Effector memory CD8-positive, alpha-beta T cell (primary cell): ENCODE data around the gene NCAN.

Experiments
- ATAC-seq: fragments of 150-1000 bp; cut with Tn5 transposase; replicated peaks from 2 replicates; pipeline ENCODE4 v1.10.0; 2021; ENCODE audit warnings: mild to moderate bottlenecking, moderate library complexity
- DNase-seq, 3 experiments: peaks; one replicate each; pipeline ENCODE4 v3.0.0; 2021
- H3K27ac Mint-ChIP-seq, 2 donors: one replicate each; pipeline ENCODE4 v1.8.0; 2022; ENCODE audit warnings: mild to moderate bottlenecking in 2 of 2, mixed read lengths in 2 of 2, moderate library complexity in 2 of 2
- H3K27me3 Mint-ChIP-seq, 2 donors: one replicate each; pipeline ENCODE4 v1.8.0; 2022; ENCODE audit warnings: mixed read lengths in 2 of 2
- H3K36me3 Mint-ChIP-seq: one replicate; pipeline ENCODE4 v1.8.0; 2022; ENCODE audit warnings: mild to moderate bottlenecking, moderate library complexity, mixed read lengths; ENCODE audit not compliant: insufficient read depth
- H3K4me1 Mint-ChIP-seq, 2 donors: one replicate each; pipeline ENCODE4 v1.8.0; 2022; ENCODE audit warnings: low read depth in 2 of 2, mixed read lengths in 2 of 2
- H3K4me3 Mint-ChIP-seq, 2 donors: one replicate each; pipeline ENCODE4 v1.8.0; 2022; ENCODE audit warnings: mild to moderate bottlenecking in 2 of 2, mixed read lengths in 2 of 2, moderate library complexity in 2 of 2
- H3K9me3 Mint-ChIP-seq, 2 donors: one replicate each; pipeline ENCODE4 v1.8.0; 2022; ENCODE audit warnings: mixed read lengths in 2 of 2

Gene NCAN

DNA sequence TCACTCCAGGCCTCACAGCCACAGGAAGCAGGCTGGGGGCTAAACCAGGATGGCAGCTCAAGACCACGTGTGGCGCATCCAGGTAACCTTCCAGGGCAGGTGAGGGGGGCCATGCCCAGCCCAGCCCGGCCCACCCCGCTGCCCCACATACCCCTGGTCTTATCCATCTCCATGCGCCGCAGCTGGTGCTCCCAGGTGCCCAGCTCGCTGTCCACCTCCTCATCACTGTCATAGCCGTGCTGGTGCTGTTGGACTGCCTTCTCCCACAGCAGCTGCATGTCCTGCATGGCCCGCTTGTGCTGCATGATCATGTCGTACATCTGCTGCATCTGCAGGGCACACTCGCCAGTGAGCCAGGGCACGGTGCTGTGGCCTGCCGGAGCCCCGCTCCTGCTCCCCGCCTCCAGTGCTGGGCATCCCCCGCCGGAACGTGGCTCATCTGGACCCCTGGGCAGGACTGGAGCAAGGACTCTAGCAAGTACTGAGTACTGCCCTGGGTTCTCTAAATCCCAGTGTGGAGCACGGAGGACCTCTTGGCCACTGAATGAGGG is 67.4 kb downstream of the NCAN start:
- Mint-ChIP-seq H3K9me3 (no peaks in the 10 kb centered on the region), H3K27me3 (peaks cover 0 to 3% of the 10 kb centered on the region in 2 donors), H3K36me3 (peaks cover 50% of the 10 kb centered on the region), H3K4me1 (peaks cover 0 to 1% of the 10 kb centered on the region in 2 donors), H3K27ac (no peak overlapping the region), H3K4me3 (no peak overlapping the region)
- no peak for ATAC-seq
- no peak for DNase-seq

DNA sequence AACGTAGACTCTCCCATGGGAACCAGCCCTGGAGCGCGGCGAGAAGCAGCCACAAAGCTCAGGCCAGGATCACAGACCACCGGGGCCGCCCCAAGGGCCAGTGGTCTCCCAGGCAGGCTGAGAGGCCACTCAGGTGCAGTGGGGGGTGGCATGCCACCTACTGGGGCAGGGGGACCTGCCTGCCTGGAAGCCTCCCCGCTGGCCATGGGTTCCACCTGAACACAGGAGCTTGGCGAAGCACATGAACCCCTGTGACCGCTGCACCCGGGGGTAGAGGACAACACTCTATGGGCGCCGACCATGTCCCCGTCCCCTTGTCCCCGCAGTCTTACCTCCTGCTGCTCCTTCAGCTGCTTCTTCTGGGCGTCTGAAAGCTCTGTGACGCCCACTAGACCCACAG is 68.1 kb downstream of the NCAN start:
- ATAC-seq = no peak
- no peaks in the 10 kb centered on the region for H3K9me3 Mint-ChIP-seq
- H3K4me3 Mint-ChIP-seq = no peak overlapping the region
- no peak overlapping the region for H3K27ac Mint-ChIP-seq
- no peak for DNase-seq
- H3K27me3 Mint-ChIP-seq = no peaks in the 10 kb centered on the region
- no peaks in the 10 kb centered on the region for H3K4me1 Mint-ChIP-seq
- H3K36me3 Mint-ChIP-seq = peaks cover 53% of the 10 kb centered on the region

DNA sequence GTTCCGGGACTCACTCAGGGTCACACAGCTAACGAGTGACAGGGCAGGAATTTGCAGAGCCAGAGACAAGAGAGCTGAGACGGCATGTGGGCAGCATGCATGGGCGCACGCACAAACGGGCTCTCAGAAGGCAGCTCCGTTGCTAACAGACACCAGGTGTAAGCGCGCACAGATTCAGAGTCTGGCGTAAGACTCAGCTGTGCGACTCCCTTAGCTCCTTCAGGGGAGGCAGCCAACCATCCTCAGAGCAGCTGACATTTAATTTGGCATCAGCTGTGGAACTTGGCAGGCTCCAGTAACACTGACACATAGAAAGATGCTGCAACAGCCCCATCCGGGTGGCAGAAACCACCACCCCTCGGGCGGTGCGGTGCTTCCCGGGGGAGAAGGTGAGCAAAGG is 68.8 kb downstream of the NCAN start:
- no peaks in the 10 kb centered on the region for H3K4me1 Mint-ChIP-seq
- DNase-seq (no peak), ATAC-seq (no peak)
- H3K27me3 Mint-ChIP-seq = no peaks in the 10 kb centered on the region
- H3K36me3 Mint-ChIP-seq = peaks cover 52% of the 10 kb centered on the region
- no peak overlapping the region for H3K27ac Mint-ChIP-seq
- H3K9me3 Mint-ChIP-seq = no peaks in the 10 kb centered on the region
- H3K4me3 Mint-ChIP-seq = no peak overlapping the region

DNA sequence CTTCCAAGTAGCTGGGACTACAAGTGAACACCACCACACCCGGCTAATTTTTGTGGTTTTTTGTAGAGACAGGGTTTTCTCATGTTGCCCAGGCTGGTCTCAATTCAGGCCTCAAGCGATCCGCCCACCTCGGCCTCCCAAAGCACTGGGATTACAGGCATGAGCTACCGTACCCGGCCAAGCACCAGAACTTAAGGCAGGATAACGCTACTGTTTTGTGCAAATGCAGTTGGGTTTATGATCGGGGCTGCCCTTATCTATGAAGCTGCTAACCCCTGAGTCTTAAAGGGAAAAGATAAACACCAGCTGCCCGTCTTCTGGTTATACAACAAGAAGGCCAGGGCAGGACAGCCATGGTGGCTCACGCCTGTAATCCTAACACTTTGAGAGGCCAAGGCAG is 73.9 kb downstream of the NCAN start:
- peaks cover 62% of the 10 kb centered on the region for H3K36me3 Mint-ChIP-seq
- no peak overlapping the region for H3K4me3 Mint-ChIP-seq
- no peak for ATAC-seq

DNA sequence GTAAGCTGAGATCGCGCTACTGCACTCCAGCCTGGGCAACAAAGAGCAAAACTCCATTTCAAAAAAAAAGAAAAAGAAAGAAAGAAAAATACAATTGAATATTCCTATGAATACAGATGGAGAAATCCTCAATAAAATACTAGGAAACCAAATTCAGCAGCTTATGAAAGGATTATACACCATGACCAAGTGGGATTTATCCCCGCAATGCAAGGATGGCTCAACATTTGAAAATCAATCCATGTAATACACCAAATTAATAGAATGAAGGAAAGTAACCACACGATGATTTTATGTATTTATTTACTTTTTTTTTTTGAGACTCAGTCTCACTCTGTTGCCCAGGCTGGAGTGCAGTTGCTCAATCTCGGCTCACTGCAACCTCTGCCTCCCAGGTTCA is 80.8 kb downstream of the NCAN start:
- no peak for DNase-seq

More for the DNA sequence above, 73.9 kb downstream of the NCAN start:
- Mint-ChIP-seq H3K9me3 (no peaks in the 10 kb centered on the region), H3K27me3 (no peaks in the 10 kb centered on the region), H3K4me1 (no peaks in the 10 kb centered on the region), H3K27ac (peak overlapping the region in 1 of 2 donors; percentile 78)
- DNase-seq = no peak

DNA sequence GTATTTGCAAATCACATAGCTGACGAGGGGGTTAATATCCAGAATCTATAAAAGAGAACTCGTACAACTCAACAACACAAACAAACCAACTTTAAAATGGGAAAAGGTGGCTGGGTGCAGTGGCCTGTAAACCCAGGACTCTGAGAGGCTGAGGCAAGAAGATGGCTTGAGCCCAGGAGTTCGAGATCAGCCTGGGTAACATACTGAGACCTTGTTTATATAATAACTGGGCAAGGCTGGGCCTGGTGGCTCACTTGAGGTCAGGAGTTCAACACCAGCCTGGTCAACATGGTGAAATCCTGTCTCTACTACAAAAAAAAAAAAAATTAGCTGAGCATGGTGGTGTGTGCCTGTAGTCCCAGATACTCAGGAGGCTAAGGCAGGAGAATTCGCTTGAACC is 83.2 kb downstream of the NCAN start:
- Mint-ChIP-seq H3K4me3 (no peak overlapping the region), H3K36me3 (peaks cover 72% of the 10 kb centered on the region), H3K4me1 (no peaks in the 10 kb centered on the region), H3K9me3 (no peaks in the 10 kb centered on the region), H3K27ac (no peak overlapping the region), H3K27me3 (no peaks in the 10 kb centered on the region)
- ATAC-seq = no peak
- DNase-seq = no peak

More for the DNA sequence above, 80.8 kb downstream of the NCAN start:
- Mint-ChIP-seq H3K27me3 (no peaks in the 10 kb centered on the region), H3K36me3 (peaks cover 81% of the 10 kb centered on the region), H3K4me3 (no peak overlapping the region), H3K27ac (no peak overlapping the region), H3K9me3 (no peaks in the 10 kb centered on the region), H3K4me1 (no peaks in the 10 kb centered on the region)
- no peak for ATAC-seq

DNA sequence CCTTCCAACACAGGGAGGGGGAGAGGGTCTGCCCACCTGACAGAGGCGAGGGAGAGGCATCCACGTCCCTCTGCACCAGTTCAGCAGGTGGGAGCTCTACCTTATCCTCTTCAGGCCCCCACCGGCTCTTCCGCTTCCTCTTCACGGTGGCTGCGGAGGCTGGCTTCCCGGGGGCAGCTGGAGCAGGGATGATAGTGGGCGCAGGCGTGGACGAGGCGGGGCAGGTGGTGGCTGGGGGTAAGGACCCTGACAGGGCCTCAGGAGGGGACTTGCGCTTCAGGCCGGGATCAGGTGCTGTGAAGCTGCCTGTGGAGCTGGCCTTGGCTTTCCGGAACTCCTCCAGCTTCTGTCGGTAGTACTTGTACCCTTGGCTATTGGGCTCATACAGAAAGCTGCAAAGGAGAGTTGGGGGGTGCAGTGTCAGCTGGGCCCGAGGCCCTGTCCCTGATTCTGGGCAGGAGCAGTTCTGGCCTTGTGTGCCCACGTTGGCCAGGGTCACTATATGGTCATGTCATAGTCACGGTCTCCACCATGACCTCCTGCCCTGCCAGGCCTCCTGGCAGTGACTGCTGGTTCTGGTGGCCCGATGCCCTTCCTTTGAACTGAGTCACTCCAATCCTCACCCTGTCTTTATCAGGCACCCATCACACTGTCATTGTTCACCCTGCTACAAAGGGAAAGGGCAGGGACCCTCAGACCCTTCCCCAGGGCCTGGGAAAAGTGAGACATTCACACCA is 85.4 kb downstream of the NCAN start:
- no peak for DNase-seq
- H3K9me3 Mint-ChIP-seq = no peaks in the 10 kb centered on the region
- no peaks in the 10 kb centered on the region for H3K27me3 Mint-ChIP-seq
- no peak for ATAC-seq
- no peak overlapping the region for H3K4me3 Mint-ChIP-seq
- no peaks in the 10 kb centered on the region for H3K4me1 Mint-ChIP-seq
- H3K36me3 Mint-ChIP-seq = peaks cover 53% of the 10 kb centered on the region
- peak overlapping the region; percentile 65 to 75 for H3K27ac Mint-ChIP-seq

DNA sequence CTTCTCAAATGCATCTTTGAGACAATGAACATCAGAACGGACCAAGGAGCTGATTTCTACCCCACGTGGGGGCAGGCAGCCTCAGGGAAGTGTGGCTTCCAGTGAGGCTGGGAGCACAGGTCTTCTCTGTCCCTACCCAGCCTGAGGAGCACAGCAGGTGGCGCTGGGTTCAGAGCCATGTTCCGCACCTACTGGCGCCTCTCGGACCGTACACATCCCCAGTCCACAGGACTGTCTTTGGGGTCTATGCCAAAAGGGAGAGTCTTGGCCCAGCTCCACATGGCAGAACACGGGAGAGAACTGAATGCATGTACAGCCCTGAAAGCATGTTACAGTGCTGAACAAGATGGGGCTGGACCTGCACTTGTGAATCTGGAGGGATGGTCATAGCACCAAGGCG is 86.0 kb downstream of the NCAN start:
- Mint-ChIP-seq H3K9me3 (no peaks in the 10 kb centered on the region), H3K27ac (peak overlapping the region; percentile 23 to 65), H3K4me3 (no peak overlapping the region), H3K36me3 (peaks cover 47% of the 10 kb centered on the region), H3K4me1 (no peaks in the 10 kb centered on the region), H3K27me3 (no peaks in the 10 kb centered on the region)
- no peak for DNase-seq
- ATAC-seq = no peak

DNA sequence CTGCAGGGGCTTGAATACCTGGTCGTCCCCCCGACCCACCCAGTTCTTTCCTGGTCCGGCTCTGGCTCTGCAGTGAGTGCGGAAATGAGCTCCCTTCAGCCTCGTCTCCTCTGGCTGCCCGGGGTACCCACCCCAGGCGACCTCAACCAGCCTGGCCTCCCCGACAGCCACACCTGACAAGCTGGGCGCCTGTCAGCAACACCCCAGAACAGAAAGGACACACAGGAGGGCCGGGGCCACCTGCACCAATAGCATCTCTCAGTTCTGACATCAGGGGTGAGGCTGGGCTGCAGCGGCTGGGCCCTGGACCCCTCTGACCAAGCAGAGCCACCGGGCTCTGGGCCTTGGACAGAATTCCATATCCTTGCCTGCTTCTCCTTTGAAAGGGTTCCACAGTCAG is 88.9 kb downstream of the NCAN start:
- Mint-ChIP-seq H3K36me3 (peaks cover 37% of the 10 kb centered on the region), H3K27me3 (no peaks in the 10 kb centered on the region), H3K27ac (peak overlapping the region in 1 of 2 donors; percentile 20), H3K4me1 (no peaks in the 10 kb centered on the region), H3K4me3 (no peak overlapping the region), H3K9me3 (no peaks in the 10 kb centered on the region)
- ATAC-seq (no peak), DNase-seq (no peak)
